GM19455 (cell line): ENCODE measurements around the gene NUBPL.

ENCODE experiments used
- ATAC-seq: cut with Tn5 transposase; IDR thresholded peaks from one replicate; pipeline ENCODE4 v1.9.1; 2021; ENCODE audit not compliant: unreplicated experiment

The NUBPL gene

DNA sequence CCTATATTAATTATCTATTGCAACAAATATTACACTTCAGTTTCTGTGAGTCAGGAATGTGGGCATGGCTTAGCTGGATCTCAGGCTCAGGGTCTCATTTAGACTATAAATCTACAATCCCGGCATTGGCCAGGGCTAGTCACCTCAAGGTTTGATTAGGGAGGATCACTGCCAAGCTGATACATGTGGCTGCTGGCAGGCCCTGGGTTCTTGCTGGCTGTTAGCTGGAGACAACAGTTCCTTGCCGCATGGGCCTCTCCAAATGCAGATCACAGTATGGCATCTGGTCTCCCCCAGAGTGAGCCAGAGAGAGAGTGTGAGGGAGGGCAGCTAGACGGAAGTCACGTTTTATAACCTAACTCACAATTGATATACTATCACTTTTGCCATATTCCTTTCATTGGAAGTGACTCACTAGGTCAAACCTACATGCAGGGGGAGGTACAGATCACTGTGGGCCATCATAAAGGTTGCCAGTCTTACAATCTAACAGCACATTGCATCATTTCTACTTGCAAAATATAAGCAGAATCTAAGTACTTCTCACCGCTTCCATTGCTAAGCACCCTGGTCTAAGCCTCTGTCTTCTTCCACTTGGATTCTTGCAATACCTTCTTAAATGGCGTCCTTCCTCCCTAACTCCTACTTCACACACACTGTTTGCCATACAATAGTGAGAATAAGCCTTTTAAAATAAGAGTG, 341.9 kb downstream of the NUBPL start:
- ATAC-seq, result no peak

DNA sequence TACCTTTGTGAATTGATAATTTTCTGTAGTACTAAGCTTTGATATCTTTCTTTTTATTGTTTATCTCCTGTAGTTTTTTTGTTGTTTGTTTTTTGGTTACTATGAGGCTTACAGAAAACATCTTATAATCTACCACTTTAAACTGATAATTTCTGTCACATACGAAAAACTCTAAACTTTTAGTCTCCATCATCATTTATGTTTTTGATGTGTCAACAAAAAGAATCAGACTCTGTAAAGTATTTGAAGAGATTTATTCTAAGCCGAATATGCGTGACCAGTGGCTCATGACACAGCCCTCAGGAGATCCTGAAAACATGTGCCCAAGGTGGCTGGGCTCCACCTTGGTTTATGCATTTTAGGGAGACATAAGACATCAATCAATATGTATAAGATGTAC, 348.8 kb downstream of the NUBPL start:
- no peak for ATAC-seq
